SKM-1 treated with dmso at 0.1 percent for 144 hours (cell line): ENCODE measurements around the gene KIF4B.
"Not testable (repeated sequence)": the region's sequence is repeated elsewhere in the genome, so short reads cannot be mapped to it uniquely, and the experiment has no call there.

Experiments used
- DNase-seq: peaks from one replicate; lab custom pipeline; 2025; ENCODE audit not compliant: unreplicated experiment; lab: John Stamatoyannopoulos, UW

Gene KIF4B

DNA sequence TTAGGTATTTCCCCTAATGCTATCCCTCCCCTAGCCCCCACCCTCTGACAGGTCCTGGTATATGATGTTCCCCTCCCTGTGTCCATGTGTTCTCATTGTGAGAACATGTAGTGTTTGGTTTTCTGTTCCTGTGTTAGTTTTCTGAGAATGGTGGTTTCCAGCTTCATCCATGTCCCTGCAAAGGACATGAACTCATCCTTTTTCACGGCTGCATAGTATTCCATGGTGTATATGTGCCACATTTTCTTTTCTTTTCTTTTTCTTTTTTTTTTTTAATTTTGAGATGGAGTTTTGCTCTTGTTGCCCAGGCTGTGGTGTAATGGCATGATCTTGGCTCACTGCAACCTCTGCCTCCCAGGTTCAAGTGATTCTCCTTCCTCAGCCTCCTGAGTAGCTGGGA lies 7.3 kb upstream of the KIF4B start:
- DNase-seq = not testable (repeated sequence)

DNA sequence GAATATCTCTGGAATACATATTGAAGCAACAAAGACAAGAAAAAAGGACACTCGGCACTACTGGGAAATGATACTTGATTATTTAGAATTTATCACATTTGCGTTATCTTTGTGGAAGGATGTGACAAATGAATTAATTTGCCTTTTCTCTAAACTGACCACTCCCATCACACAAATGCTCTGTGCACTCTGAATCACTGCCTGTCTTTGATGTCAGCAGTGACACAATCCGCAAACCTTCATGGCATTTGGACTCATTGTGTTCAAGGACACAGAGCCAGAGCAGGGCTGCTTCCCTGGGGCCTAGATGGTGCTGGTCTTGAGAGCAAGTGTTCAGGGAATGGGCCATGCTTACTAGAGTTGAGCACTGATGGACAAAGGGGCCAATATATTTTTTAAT lies 4.9 kb upstream of the KIF4B start:
- DNase-seq = no peak

DNA sequence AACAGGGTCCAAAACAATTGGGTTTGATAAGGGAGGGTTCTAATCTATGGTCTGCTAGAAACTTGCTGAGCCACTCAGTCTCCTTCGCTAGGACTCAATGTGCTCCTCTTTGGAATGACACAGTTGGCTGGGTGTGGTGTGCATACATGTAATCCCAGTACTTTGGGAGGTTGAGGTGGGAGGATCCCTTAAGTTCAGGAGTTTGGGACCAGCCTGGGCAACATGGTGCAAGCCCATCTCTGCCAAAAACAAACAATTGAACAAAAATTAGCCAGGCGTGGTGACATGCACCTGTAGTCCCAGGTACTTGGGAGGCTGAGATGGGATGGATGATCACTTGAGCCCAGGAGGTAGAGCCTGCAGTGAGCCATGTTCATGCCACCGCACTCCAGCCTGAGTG lies 2.7 kb upstream of the KIF4B start:
- DNase-seq = no peak

DNA sequence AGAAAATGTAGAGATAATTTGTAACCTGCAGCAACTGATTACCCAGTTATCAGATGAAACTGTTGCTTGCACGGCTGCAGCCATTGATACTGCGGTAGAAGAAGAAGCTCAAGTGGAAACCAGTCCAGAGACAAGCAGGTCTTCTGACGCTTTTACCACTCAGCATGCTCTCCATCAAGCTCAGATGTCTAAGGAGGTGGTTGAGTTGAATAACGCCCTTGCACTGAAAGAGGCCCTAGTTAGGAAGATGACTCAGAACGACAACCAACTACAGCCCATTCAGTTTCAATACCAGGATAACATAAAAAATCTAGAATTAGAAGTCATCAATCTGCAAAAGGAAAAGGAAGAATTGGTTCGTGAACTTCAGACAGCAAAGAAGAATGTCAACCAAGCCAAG lies 1.7 kb downstream of the KIF4B start:
- DNase-seq = no peak

DNA sequence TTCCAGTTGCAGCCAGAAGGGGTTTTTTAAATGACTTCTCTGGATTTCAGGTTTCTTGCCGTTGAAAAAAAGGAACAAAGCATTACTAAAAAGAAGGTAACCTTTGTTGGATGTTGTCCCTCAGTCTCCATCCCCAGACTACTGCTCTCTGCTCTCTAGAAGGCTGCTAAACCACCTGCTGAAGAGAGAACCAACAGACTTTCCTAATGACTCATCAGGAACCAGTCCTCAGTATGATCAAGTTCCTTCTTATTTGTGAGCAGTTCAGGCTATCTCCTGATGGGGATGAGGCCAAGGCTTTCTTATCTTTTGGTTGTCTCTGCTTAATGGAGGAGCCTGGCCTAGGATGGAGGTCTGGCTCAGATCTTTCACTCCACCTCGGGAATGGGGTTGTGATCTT lies 4.1 kb downstream of the KIF4B start:
- no peak for DNase-seq

DNA sequence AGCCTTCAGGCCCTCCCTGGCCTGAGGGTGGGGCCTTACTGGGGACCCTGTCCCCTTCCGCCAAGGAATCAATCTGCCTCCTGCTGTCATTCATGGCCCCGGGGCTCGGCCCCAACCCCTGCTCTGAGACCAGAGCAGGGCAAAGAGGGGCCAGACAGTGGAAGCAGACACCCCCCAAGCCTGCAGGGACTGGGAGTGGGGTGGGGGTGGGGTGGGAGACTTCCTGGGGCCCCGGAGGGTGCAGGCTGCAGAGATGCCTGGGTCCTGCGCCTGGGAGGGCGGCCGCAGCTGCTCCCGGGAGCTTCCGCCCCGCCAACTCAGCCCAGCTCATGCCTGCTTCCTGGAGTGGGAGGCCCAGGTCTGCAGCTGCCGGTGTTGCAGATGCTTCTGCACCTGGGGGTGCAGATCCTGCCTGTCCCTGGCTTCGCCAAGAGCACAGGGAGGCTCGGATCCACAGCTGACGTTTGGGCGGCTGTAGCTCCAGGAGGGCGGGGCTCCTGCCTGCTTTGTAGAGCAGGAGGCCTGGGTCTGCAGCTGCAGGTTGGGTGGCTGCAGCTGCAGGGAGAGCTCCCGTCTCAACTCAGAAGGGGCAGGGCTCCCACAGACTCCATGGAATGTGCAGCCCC lies 6.2 kb downstream of the KIF4B start:
- DNase-seq = no peak

DNA sequence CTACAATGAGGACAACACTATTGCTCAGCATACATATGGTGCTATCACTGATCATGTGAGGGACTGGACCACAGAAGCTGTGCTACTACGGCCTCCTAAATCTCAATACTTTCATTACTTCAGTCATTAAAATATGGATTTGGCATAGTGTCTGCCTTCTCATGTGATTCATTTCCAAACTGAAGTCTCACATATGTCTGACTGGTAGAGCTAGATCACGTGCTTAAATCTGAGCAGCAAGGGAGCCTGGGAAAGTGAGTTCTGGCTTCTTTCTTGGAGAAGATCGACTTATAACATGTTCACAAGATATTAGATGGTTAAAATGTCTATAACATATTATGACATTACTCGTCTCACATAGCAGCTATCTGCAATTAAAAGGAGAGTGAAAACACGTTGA lies 8.3 kb downstream of the KIF4B start:
- DNase-seq = no peak

DNA sequence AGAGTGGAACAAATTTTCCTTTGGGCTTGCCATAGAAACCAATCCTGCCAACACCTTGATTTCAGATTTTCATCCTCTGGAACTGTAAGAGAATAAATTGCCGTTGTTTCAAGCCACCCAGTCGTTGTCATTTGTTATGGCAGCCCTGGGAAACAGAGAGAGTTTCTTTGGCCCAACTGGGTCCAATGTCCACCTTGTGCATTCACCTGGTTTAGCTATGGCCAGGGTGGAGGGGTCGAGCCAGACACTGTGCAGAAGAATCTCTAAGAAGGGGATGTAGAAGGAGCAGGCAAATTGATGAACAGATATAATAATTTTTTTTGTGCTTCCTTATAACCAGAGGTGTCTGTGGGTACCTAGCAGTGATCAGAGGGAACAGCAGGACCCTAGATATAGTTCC lies 9.8 kb downstream of the KIF4B start:
- no peak for DNase-seq

DNA sequence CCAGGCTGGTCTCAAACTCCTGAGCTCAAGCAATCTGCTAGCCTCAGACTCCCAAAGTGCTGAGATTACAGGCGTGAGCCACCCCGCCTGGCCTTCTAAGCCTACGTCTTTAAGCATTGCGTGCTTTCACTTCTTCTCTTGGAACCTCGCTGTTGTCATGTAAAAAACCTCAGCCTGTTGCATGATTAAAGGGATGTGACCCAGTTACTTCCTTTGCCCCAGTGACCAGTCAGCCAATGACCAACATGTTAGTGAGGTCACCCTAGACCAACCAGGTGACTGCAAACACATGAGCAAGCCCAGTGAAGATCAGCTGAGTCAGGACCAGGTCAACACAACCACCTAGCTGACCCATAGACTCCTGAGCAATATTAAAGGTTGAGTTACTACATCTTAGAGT lies 10.5 kb downstream of the KIF4B start:
- no peak for DNase-seq

DNA sequence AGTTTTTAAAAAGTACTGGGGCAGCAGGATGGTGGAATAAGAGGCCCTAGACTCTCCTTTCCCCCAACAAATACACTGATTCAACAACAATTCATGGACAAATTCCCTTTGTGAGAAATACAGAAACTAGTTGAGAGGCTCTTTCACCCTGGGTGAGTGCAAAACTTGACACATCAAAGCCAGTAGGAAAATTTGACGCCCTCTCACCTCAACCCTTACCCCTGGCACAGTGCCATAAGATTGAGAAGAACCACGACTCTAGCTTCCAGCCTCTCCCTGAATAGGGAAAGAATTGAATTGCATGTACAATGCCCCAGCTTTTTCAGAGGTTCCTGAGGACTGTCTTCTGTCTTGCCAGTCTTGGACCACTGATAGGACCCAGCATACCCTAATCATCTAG lies 12.3 kb downstream of the KIF4B start:
- DNase-seq = no peak

DNA sequence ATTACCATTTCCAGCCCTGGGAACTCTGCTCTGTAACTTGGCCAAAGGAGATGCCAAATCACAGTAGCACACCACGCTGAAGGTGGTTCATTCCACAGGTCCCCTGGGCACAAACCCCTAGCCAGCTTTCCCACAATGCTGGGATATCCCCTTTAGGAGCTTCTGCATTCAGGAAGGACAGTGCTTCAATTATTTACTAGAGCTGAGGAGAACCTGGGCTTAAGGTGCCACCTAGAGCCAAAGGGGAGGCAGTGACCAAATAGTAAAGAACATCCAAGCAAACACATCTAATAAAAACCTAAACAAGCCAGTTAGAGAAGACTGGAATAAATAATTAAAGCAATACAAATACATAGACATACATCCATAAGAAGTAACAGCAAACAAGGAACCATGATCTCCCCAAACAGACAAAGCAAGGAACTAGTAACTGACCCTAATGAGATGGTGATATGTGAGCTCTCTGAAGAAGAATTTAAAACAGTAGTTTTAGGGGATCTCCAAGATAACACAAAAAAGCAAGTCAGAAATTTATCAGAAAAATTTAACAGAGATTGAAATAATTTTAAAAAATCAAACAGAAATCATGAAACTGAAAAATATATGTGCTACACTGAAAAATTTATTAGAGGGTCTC lies 14.6 kb downstream of the KIF4B start:
- DNase-seq = peak; percentile 15

DNA sequence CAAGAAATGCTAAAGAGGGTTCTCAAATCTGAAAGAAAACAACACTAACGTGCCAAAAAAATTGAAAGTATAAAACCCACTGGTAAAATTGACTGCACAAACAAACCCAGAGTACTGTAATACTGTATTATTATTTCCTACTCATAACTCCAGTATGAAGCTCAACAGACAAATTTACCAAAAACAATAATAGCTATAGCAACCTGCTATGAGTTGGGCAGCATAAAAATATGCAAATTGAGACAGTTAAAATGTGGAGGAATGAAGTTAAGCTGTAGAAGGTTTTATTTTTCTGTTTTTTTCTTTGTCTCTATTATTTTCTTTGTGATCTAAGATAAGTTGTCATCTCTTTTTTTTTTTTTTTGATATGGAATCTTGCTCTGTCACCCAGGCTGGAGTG lies 15.7 kb downstream of the KIF4B start:
- DNase-seq = no peak

DNA sequence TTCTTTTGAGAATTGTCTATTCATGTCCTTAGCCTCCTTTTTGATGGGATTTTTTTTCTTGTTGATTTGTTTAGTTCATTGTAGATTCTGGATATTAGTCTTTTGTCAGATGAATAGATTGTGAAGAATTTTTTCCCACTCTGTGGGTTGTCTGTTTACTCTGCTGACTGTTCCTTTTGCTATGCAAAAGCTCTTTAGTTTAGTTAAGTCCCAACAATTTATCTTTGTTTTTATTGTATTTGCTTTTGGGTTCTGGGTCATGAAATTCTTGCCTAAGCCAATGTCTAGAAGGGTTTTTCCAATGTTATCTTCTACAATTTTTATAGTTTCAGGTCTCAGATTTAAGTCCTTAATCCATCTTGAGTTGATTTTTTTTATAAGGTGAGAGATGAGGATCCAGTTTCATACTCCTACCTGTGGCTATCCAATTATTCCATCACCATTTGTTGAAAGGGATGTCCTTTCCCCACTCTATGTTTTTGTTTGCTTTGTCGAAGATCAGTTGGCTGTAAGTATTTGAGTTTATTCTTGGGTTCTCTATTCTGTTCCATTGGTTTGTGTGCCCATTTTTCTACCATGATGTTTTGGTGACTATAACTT lies 20.7 kb downstream of the KIF4B start:
- not testable (repeated sequence) for DNase-seq

DNA sequence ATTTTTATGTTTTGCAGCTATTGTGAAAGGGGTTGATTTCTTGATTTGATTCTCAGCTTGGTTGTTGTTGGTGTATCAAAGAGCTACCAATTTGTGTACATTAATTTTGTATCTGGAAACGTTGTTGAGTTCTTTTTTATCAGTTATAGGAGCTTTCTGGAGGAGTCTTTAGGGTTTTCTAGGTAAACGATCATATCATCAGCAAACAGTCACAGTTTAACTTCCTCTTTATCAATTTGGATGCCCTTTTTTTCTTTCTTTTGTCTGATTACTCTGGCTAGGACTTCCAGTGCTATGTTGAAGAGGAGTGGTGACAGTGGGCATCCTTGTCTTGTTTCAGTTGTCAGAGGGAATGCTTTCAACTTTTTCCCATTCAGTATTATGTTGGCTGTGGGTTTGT lies 21.5 kb downstream of the KIF4B start:
- DNase-seq = not testable (repeated sequence)

DNA sequence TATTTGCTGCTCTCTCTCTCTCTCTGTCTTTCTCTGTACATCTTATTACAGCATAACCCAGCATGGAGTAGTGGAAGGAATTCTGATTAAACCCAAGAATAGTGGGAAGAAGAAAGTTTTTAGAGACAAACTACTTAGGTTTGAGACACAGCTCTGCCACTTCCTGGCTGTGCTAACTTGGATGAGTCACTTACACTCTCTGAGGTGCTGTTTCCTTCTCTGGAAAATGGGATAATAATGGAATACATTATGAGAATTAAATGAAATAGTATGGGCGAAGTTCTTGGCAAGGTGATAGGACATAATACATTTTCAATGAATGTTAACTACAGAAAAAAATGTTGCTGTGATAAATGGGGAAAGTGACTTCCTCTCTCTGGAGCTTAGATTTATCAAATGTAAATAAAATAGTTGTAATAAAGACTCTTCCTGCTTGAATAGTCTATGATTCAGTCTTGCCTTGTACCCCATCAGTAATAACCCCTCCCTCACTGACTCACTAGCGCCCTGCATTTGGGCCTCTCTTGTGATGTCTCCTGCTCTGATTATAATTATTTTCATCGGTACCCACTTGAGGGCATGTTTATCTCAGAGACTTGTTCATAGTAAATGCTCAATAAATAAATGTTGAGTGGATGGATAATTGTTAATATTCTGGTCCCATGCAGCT lies 27.6 kb downstream of the KIF4B start:
- DNase-seq = no peak

DNA sequence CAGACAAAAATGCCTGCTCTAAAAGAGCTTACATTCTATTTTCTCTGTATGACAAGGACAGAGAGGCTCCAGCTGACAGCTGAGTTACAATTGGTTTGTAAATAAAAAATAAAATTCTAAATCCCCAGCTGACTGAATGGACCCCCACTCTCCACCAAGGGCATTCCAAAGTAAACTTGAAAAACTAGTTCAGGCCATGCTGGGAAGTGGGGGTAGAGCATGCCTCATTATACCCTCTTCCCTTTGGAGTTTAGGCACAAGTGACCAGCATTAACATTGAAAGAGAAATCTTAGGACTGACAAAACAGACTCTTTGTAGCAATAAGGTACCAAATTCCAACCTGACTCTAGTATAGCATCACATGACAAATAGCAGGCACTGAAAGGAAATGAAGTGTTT lies 31.0 kb downstream of the KIF4B start:
- no peak for DNase-seq

DNA sequence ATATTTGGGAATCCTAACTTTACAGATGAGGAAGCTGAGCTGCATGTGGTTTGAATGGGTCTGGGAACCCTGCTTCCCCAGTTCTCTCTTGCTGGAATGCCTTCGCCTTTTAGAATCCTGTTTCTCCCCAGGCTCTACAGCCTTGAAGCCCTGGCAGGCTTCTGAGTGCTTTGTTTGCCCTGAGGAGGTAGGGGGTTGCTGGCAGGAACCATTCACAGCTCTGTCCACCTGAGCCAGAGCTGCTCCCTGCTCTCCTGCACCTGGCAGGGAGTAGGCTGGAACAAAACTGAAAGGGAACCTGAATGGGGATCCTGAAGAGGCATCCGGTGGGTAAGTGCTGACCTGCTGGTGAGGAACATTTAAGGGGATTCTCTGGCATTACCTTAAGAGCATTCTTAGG lies 33.0 kb downstream of the KIF4B start:
- no peak for DNase-seq

DNA sequence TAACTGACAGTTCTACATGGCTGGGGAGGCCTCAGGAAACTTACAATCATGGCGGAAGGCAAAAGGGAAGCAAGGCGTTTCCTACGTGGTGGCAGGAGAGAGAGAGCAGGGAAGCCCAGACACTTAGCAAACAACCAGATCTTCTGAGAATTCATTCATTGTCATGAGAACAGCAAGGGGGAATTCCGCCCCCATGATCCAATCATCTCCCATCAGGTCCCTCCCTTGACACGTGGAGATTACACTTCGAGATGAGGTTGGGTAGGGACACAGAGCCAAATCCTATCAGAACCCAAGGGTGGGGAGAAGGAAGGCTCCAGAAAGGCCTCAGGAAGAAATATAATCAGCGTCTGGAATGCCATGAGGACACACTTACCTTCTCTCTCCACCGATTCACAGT lies 34.3 kb downstream of the KIF4B start:
- DNase-seq = no peak

DNA sequence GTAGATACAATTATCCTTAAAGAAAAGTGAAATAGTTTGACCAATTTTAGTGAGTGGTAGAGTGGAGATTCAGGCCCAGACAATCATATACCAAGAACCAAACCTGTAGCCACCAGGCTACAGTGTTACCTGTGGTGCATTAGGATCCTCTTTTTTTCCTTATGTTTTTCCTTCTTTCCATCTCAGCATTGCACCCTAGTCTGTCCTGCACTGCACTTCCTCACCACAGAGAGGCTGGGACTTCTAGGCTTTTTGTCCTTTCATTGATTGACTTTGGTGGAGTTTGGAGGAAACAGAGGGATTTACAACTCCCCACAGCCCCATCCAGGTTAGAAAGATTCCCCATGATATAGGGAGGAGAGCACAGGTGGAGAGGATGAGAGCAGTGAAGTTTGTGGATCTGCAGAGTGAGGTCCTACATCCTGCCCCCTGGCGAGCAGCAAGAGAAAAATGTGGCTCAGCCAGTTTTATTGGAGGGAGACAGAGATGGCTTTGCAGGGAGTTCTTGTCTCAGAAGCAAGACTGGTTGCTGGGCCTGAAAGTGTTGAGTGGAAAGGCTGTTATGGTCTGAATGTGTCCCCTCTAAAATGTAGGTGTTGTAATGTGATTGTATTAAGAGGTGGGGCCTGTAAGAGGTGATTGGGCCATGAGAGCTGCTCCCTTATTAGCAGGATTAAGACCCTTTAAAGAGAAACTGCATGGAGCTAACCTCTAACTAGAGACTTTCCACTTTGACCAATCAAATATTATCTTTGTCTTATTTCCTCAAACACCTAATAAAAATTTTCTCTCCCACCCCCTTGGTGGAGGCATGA lies 36.2 kb downstream of the KIF4B start:
- DNase-seq = no peak

DNA sequence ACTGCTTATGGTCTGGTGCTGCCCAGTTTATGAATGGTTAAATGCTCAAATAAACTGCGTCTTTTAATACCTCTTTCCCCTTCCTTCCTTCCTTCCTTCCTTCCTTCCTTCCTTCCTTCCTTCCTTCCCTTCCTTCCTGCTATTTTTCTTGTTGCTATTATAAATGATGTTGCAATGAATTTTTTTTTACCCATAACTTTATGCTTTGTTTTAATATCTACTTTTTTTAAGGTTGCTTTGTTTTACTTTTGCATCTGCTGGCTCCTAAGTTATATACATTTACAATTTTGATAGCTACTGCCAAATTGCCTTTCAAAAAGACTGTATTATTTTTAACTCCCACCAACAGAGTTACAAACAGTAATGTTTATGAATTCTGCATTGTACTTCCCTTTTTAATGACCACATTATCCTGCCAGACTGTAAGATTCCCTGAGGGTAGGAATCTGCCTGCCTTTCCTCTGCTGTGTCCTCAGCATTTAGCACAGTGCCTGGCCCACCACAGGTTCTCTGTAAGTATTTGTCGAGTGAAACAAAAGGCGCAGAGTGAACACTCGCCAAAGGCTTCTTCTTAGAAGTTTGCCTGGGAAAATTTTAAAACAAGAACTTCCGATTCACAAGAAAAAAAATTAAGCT lies 36.9 kb downstream of the KIF4B start:
- DNase-seq = peak; percentile 17

DNA sequence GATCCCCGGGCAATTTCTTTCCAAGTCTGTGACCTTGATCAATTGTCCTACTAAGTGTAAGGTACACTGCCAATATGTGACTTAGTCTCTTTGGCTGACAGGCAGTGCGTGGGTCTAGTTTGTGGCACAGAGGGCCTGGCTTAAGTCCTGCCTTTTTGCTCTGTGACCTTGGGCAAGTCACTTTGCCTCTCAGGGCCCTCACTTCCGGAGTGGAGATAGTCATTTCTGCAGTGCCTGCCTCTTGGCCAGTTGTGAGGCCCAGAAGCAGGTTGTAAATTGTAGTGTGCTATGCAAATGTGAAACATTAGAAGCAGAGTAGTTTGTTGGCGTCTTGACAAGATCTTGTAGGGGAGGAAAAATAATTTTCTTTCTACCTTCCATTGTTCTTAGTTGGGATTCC lies 39.0 kb downstream of the KIF4B start:
- no peak for DNase-seq
